Vagina (tissue), 2 donors: ENCODE results near the gene GNAL. TPM values are rescaled to one million over a fixed set of nuclear protein-coding genes. Genes with fewer than 3 reads are reported as not detected.
"Not testable (repeated sequence)": the region's sequence is repeated elsewhere in the genome, so short reads cannot be mapped to it uniquely, and the experiment has no call there.

ENCODE experiments used
- DNase-seq, 2 donors: peaks; one replicate each; pipeline ENCODE4 v3.0.0-alpha.2; 2017; ENCODE audit errors: extremely low spot score in 2 of 2
- H3K27ac ChIP-seq: fragments of 200-600 bp; sonication (generic); one replicate; pipeline ENCODE4 v1.5.1; 2019
- H3K27me3 ChIP-seq: fragments of 200-600 bp; sonication (generic); one replicate; pipeline ENCODE4 v1.5.1; 2019
- H3K36me3 ChIP-seq, 2 donors: fragments of 200-600 bp; sonication (generic); one replicate each; pipeline ENCODE4 v1.5.1; 2017 to 2019
- H3K4me1 ChIP-seq: fragments of 200-600 bp; sonication (generic); one replicate; pipeline ENCODE4 v1.5.1; 2019
- H3K4me3 ChIP-seq, 2 donors: fragments of 200-600 bp; sonication (generic); 1 replicate in 1 of 2; 2 replicates in 1 of 2; pipeline ENCODE4 v1.5.1; 2016 to 2019
- H3K9me3 ChIP-seq: fragments of 200-600 bp; sonication (generic); one replicate; pipeline ENCODE4 v1.5.1; 2019
- POLR2A ChIP-seq, 2 donors: fragments of 450-650 bp; IDR thresholded peaks; one replicate each; pipeline ENCODE4 v1.6.1; 2017; ENCODE audit warnings: antibody characterized with exemption in 2 of 2, mild to moderate bottlenecking in 2 of 2, moderate library complexity in 2 of 2
- POLR2AphosphoS5 ChIP-seq, 2 donors: sonication (generic); formaldehyde crosslinking; IDR thresholded peaks; one replicate each; pipeline ENCODE4 v1.9.0; 2017; ENCODE audit warnings: antibody characterized with exemption in 2 of 2, mild to moderate bottlenecking in 2 of 2, low read depth in 1 of 2; ENCODE audit not compliant: insufficient read depth in 1 of 2
- intact Hi-C: fragments of 100-400 bp; cut with DNase I; formaldehyde crosslinking; loops from one replicate; pipeline ENCODE4 v1.15.1; 2023
- total RNA-seq: library from RNA; depleted of rRNA; stranded (reverse); fragments of >200 nt; gene quantifications from one replicate; pipeline ENCODE4 v1.2.3, GENCODE V29; 2016
- TF ChIP-seq, protein P1 (sequence below), 3 experiments: fragments of 450-650 bp in 2 of 3; fragments of 200-600 bp in 1 of 3; sonication (generic) in 1 of 3; IDR thresholded peaks; one replicate each; pipeline ENCODE4 v1.5.1; 2017 to 2019; ENCODE audit warnings: antibody characterized with exemption in 3 of 3, mild to moderate bottlenecking in 2 of 3, moderate library complexity in 2 of 3

GNAL gene
- total RNA-seq, 1 donor from 2014 or later: 23.3 TPM

DNA sequence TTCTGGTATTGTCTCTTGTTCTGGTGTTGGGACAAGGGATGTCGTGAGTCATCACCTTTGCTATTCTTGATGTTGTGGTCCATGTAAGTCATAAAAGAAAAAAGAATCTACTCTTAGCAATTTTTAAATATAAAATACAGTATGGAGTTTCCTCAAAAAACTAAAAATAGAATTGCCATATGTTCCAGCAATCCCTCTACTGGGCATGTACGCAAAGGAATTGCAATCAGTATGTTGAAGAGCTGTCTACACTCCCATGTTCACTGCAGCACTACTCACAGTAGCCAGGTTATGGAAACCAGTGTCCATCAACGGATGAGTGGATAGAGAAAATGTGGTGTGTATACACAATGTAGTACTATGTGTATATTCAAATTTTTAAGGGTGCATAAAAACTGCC lies 10.9 kb upstream of the GNAL start:
- Histone ChIP-seq H3K4me3 (no peak overlapping the region), H3K27me3 (no peaks in the 10 kb centered on the region), H3K27ac (no peak overlapping the region), H3K36me3 (no peaks in the 10 kb centered on the region), H3K9me3 (no peaks in the 10 kb centered on the region), H3K4me1 (no peaks in the 10 kb centered on the region)
- DNase-seq: peak in 1 of 2 donors; percentile 2
- intact Hi-C loops: no loop called here
- no peak for TF ChIP-seq POLR2A (IDR thresholded peaks at IDR 0.05)
- TF ChIP-seq POLR2AphosphoS5 (IDR thresholded peaks at IDR 0.05; ENCODE audit: insufficient read depth in 1 of 2, low read depth in 1 of 2): no peak
- TF ChIP-seq, protein P1, sequence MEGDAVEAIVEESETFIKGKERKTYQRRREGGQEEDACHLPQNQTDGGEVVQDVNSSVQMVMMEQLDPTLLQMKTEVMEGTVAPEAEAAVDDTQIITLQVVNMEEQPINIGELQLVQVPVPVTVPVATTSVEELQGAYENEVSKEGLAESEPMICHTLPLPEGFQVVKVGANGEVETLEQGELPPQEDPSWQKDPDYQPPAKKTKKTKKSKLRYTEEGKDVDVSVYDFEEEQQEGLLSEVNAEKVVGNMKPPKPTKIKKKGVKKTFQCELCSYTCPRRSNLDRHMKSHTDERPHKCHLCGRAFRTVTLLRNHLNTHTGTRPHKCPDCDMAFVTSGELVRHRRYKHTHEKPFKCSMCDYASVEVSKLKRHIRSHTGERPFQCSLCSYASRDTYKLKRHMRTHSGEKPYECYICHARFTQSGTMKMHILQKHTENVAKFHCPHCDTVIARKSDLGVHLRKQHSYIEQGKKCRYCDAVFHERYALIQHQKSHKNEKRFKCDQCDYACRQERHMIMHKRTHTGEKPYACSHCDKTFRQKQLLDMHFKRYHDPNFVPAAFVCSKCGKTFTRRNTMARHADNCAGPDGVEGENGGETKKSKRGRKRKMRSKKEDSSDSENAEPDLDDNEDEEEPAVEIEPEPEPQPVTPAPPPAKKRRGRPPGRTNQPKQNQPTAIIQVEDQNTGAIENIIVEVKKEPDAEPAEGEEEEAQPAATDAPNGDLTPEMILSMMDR (IDR thresholded peaks at IDR 0.05): no peak

DNA sequence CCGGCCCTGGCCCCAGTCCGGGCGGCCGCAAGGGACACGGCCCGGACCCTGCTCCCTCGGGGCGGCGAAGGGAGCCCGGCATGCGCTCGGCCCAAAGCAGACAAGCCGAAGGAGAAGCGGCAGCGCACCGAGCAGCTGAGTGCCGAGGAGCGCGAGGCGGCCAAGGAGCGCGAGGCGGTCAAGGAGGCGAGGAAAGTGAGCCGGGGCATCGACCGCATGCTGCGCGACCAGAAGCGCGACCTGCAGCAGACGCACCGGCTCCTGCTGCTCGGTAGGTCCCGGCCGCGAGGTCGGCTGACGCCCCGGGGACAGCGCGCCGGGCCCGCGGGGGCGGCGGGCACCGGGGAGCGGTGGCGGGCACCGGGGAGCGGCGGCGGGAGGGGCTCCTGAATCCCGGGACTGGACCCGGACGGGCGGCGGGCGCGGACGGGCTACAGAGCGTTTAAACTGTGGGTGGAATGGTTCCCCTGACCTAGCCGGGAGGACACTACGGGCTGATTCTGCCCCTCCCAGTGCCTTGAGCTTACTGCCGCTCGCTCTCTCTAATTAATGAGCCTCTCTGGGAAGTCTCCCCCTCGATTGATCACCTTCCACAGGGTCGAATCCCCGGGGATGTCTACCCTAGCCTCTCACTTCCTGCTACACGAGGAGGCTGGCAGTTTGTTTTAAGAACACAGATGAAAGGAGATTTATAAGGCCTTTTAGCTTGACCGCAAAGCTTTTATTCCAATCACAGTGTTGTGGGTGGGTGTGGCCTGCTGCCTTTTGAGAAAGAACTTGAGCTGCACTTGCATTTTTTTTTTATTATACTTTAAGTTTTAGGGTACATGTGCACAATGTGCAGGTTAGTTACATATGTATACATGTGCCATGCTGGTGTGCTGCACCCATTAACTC lies 853 bp downstream of the GNAL start:
- no peaks in the 10 kb centered on the region for H3K36me3 ChIP-seq
- DNase-seq: peak; percentile 61 to 84
- no peaks in the 10 kb centered on the region for H3K27me3 ChIP-seq
- no peaks in the 10 kb centered on the region for H3K4me1 ChIP-seq
- H3K4me3 ChIP-seq: peak overlapping the region; percentile 62 to 79
- H3K9me3 ChIP-seq: no peaks in the 10 kb centered on the region
- no peak for TF ChIP-seq POLR2AphosphoS5 (IDR thresholded peaks at IDR 0.05; ENCODE audit: insufficient read depth in 1 of 2, low read depth in 1 of 2)
- no peak for TF ChIP-seq POLR2A (IDR thresholded peaks at IDR 0.05)
- TF ChIP-seq, protein P1 (IDR thresholded peaks at IDR 0.05): no peak
- intact Hi-C loops: no loop called here
- peak overlapping the region; percentile 70 for H3K27ac ChIP-seq

DNA sequence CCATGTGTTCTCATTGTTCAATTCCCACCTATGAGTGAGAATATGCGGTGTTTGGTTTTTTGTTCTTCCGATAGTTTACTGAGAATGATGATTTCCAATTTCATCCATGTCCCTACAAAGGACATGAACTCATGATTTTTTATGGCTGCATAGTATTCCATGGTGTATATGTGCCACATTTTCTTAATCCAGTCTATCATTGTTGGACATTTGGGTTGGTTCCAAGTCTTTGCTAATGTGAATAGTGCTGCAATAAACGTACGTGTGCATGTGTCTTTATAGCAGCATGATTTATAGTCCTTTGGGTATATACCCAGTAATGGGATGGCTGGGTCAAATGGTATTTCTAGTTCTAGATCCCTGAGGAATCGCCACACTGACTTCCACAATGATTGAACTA lies 1.6 kb downstream of the GNAL start:
- H3K9me3 ChIP-seq, H3K27me3 ChIP-seq, H3K4me1 ChIP-seq, DNase-seq, H3K4me3 ChIP-seq, H3K27ac ChIP-seq, H3K36me3 ChIP-seq, intact Hi-C loops: not testable (repeated sequence)

DNA sequence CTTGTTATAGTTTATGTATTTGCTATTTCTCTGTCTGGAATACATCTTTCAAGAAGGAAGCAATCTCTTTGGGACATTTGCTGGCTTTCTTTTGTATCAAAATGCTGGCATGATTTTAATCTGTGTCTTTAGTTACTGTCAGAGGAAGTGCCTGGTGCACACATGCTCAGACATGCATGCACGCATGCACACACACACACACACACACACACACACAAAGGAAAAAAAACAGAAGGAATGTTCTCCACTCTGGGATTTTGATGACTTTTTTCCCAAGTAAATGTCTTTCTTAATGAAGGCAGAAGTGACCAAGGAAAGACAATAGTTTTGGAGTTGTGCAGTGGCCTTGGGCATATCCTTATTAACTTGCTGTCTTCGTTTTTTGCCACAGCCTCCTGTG lies 6.7 kb downstream of the GNAL start:
- Histone ChIP-seq H3K27ac (no peak overlapping the region), H3K36me3 (no peaks in the 10 kb centered on the region), H3K9me3 (no peaks in the 10 kb centered on the region), H3K4me3 (no peak overlapping the region), H3K4me1 (peaks cover 5% of the 10 kb centered on the region), H3K27me3 (no peaks in the 10 kb centered on the region)
- intact Hi-C loops: no loop called here
- TF ChIP-seq POLR2AphosphoS5 (IDR thresholded peaks at IDR 0.05; ENCODE audit: insufficient read depth in 1 of 2, low read depth in 1 of 2) (no peak), POLR2A (IDR thresholded peaks at IDR 0.05) (no peak)
- TF ChIP-seq, protein P1 (IDR thresholded peaks at IDR 0.05): no peak
- DNase-seq: no peak

DNA sequence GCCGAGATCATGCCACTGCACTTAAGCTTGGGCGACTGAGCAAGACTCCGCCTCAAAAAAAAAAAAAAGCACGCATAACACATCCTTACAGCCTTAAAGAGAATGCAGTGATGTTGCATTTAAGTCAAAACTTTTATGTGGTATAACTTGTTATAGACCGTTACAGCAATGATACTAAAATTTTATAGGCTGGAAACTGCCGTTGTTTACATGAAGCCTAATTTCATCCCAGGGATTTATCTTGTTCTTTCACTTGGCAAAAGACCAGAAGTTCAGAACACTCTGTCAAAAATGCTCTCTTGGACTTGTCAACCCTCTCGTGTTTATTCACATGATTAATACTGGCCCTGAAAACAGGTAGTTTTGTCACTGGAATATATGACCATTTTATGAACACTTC lies 7.4 kb downstream of the GNAL start:
- Histone ChIP-seq H3K27ac (no peak overlapping the region), H3K4me3 (no peak overlapping the region), H3K9me3 (no peaks in the 10 kb centered on the region), H3K4me1 (peaks cover 5% of the 10 kb centered on the region), H3K27me3 (no peaks in the 10 kb centered on the region), H3K36me3 (no peaks in the 10 kb centered on the region)
- TF ChIP-seq, protein P1 (IDR thresholded peaks at IDR 0.05): no peak
- TF ChIP-seq POLR2AphosphoS5 (IDR thresholded peaks at IDR 0.05; ENCODE audit: insufficient read depth in 1 of 2, low read depth in 1 of 2): peak in 1 of 2 donors; percentile 26
- intact Hi-C loops: no loop called here
- DNase-seq: no peak
